T-cell (primary cell): ENCODE data around the gene NFIC. TPM values are rescaled to one million over a fixed set of nuclear protein-coding genes. Genes with fewer than 3 reads are reported as not detected.

Source experiments
- ATAC-seq, 4 experiments: fragments of 200-7000 bp in 3 of 4; fragments of 150-1000 bp in 1 of 4; cut with Tn5 transposase; replicated peaks in 1 of 4; 1 replicate in 3 of 4; 2 replicates in 1 of 4; pipeline ENCODE4 v1.10.0; 2021; ENCODE audit warnings: moderate library complexity in 3 of 4, mild to moderate bottlenecking in 2 of 4, moderate number of reproducible peaks in 1 of 4
- CTCF ChIA-PET, 2 donors: fragments of 300-600 bp; sonication (Branson Sonifier 250); formaldehyde crosslinking; loops; one replicate each; lab custom pipeline; 2022; ENCODE audit warnings: antibody characterized with exemption in 2 of 2; lab: Charles Lee
- POLR2A ChIA-PET, 2 donors: fragments of 300-600 bp; sonication (Branson Sonifier 250); formaldehyde crosslinking; loops; one replicate each; lab custom pipeline; 2022; ENCODE audit warnings: antibody characterized with exemption in 2 of 2; lab: Charles Lee
- DNase-seq, 35 experiments: peaks; one replicate each; pipeline versions ENCODE4 v3.0.0 to v3.0.0-alpha.2; 2013 to 2023
- H3K27ac ChIP-seq: one replicate; pipeline ENCODE4 v1.5.1; 2013; ENCODE audit warnings: low read length
- H3K27me3 ChIP-seq, 2 experiments: replicated peaks in 1 of 2; 1 replicate in 1 of 2; 2 replicates in 1 of 2; pipeline versions ENCODE4 v1.6.1 to v1.7.0; 2013; ENCODE audit warnings: low read length in 1 of 2, mixed read lengths in 1 of 2; ENCODE audit not compliant: control insufficient read depth in 2 of 2, insufficient read depth in 2 of 2; ENCODE audit errors: extremely low read depth in 1 of 2
- H3K36me3 ChIP-seq, 2 donors: 1 replicate in 1 of 2; 2 replicates in 1 of 2; pipeline versions ENCODE4 v1.6.1 to v1.7.0; 2013; ENCODE audit warnings: low read length in 1 of 2; ENCODE audit not compliant: control insufficient read depth in 2 of 2, insufficient read depth in 1 of 2; ENCODE audit errors: extremely low read depth in 1 of 2
- H3K4me1 ChIP-seq, 2 experiments: 1 replicate in 1 of 2; 2 replicates in 1 of 2; pipeline versions ENCODE4 v1.6.1 to v1.7.0; 2013; ENCODE audit warnings: low read length in 2 of 2, mixed read lengths in 1 of 2; ENCODE audit not compliant: insufficient read depth in 2 of 2, control insufficient read depth in 1 of 2; ENCODE audit errors: extremely low read depth in 1 of 2
- H3K4me3 ChIP-seq, 2 donors: 1 replicate in 1 of 2; 2 replicates in 1 of 2; pipeline versions ENCODE4 v1.5.1 to v1.7.0; 2013; ENCODE audit warnings: mild to moderate bottlenecking in 2 of 2, low read length in 1 of 2, moderate library complexity in 1 of 2; ENCODE audit not compliant: control insufficient read depth in 1 of 2; ENCODE audit errors: extremely low read depth in 1 of 2
- H3K9me3 ChIP-seq: 2 replicates; pipeline ENCODE4 v1.7.0; 2013
- H3K27ac Mint-ChIP-seq, 2 donors: one replicate each; pipeline ENCODE4 v1.8.0; 2020 to 2021; ENCODE audit warnings: mild to moderate bottlenecking in 2 of 2, mixed read lengths in 2 of 2
- H3K27me3 Mint-ChIP-seq, 2 donors: one replicate each; pipeline ENCODE4 v1.8.0; 2021 to 2022; ENCODE audit warnings: mixed read lengths in 2 of 2
- H3K36me3 Mint-ChIP-seq: one replicate; pipeline ENCODE4 v1.8.0; 2021; ENCODE audit warnings: mixed read lengths
- H3K4me1 Mint-ChIP-seq, 3 donors: one replicate each; pipeline ENCODE4 v1.8.0; 2020 to 2022; ENCODE audit warnings: mixed read lengths in 3 of 3, mild to moderate bottlenecking in 1 of 3
- H3K4me3 Mint-ChIP-seq, 3 donors: one replicate each; pipeline ENCODE4 v1.8.0; 2020 to 2022; ENCODE audit warnings: mild to moderate bottlenecking in 3 of 3, mixed read lengths in 3 of 3, moderate library complexity in 3 of 3
- H3K9me3 Mint-ChIP-seq, 3 donors: one replicate each; pipeline ENCODE4 v1.8.0; 2020 to 2022; ENCODE audit warnings: mixed read lengths in 3 of 3
- WGBS: methylation state at CpG from one replicate; pipeline ENCODE4 v1.1.5; 2013; ENCODE audit warnings: missing lambda C conversion rate; ENCODE audit not compliant: insufficient coverage; 5-methylcytosine and 5-hydroxymethylcytosine counted together
- total RNA-seq, 35 experiments: library from RNA in 6 of 35; stranded (reverse) in 6 of 35; fragments of 120-200 nt in 1 of 35; gene quantifications; one replicate each; pipeline versions ENCODE4 v1.2.1 to v1.2.4 and lab custom pipeline; 2013 to 2026

NFIC gene
- total RNA-seq, 5 donors from 2014 or later (not counting 1 experiment from before 2014, with no cell fraction given) = 27.1 to 41.7 (median 37.2) TPM

- no peak overlapping the region for H3K27ac Mint-ChIP-seq
- CTCF ChIA-PET = no interaction called here
- DNase-seq (no peak), ATAC-seq (no peak)
- Histone ChIP-seq H3K9me3 (no peaks in the 10 kb centered on the region), H3K4me1 (no peaks in the 10 kb centered on the region), H3K36me3 (peaks cover 0 to 7% of the 10 kb centered on the region in 2 donors), H3K4me3 (no peak overlapping the region), H3K27me3 (no peaks in the 10 kb centered on the region), H3K27ac (no peak overlapping the region)
- H3K36me3 Mint-ChIP-seq = peaks cover 17% of the 10 kb centered on the region
- no peaks in the 10 kb centered on the region for H3K9me3 Mint-ChIP-seq
- no peak overlapping the region for H3K4me3 Mint-ChIP-seq
- POLR2A ChIA-PET = no interaction called here
- peaks cover 0 to 6% (median 3%) of the 10 kb centered on the region in 3 donors for H3K4me1 Mint-ChIP-seq
- no peaks in the 10 kb centered on the region for H3K27me3 Mint-ChIP-seq
- WGBS = 94% methylated on average over 43 of the region's 62 CpGs
These were observed 38.2 kb downstream of the NFIC start for GRCh38 chr19:3404324-3405260.

DNA sequence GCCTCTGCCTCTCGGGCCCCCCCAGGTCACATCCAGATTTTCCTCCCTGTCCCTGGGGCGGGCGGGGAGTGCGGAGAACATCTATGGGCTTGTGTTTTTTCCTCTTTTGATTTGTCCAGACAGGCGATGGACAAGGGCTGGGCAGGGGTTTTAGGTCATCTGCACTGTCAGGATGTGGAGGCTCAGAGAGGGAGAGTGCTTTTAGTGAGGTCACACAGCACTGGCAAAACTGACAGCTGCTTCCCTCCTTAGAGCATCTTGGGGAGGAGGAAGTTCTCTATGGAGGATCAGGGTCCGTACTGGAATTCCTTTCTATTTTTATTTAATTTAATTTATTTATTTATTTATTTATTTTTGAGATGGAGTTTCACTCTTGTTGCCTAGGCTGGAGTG is 38.9 kb downstream of the NFIC start:
- ATAC-seq (no peak), DNase-seq (no peak)
- Histone ChIP-seq H3K36me3 (peaks cover 0 to 7% of the 10 kb centered on the region in 2 donors), H3K27me3 (no peaks in the 10 kb centered on the region), H3K4me3 (no peak overlapping the region), H3K4me1 (no peaks in the 10 kb centered on the region), H3K9me3 (no peaks in the 10 kb centered on the region), H3K27ac (no peak overlapping the region)
- no peaks in the 10 kb centered on the region for H3K9me3 Mint-ChIP-seq
- peaks cover 17% of the 10 kb centered on the region for H3K36me3 Mint-ChIP-seq
- ChIA-PET CTCF (no interaction called here), POLR2A (no interaction called here)
- no peak overlapping the region for H3K27ac Mint-ChIP-seq
- peaks cover 0 to 6% (median 3%) of the 10 kb centered on the region in 3 donors for H3K4me1 Mint-ChIP-seq
- 100% methylated on average over 1 of the region's 6 CpGs for WGBS
- H3K4me3 Mint-ChIP-seq = no peak overlapping the region
- no peaks in the 10 kb centered on the region for H3K27me3 Mint-ChIP-seq

DNA sequence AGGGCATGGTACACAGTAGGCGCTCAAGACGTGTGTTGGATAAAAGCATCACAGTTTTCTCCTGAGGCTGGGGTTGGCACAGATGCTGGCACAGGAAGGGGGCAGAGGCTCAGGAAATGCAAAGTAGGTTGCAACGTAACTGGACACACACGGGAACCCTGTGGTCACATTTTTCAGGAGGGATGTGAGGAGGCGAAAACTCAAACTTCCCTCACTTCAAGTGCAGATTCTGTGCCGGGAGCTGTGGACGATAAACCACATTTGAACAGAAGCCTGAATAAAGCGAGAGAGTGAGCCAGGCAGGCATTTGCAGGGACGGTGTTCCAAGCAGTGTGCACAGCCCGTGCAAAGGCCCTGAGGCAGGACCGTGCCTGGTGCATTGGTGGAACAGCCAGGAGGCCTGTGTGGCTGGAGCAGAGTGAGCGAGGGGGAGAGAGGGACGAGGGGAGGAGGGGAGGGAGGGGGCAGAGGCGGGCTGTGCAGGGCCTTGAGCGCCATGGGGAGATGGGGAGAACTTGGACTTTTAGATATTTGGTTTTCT is 40.3 kb downstream of the NFIC start:
- Mint-ChIP-seq H3K9me3 (no peaks in the 10 kb centered on the region), H3K4me1 (peaks cover 0 to 6% (median 3%) of the 10 kb centered on the region in 3 donors), H3K27me3 (no peaks in the 10 kb centered on the region), H3K4me3 (no peak overlapping the region), H3K27ac (no peak overlapping the region), H3K36me3 (peaks cover 19% of the 10 kb centered on the region)
- Histone ChIP-seq H3K9me3 (no peaks in the 10 kb centered on the region), H3K36me3 (peaks cover 0 to 9% of the 10 kb centered on the region in 2 donors), H3K27me3 (no peaks in the 10 kb centered on the region), H3K27ac (no peak overlapping the region), H3K4me3 (no peak overlapping the region), H3K4me1 (no peaks in the 10 kb centered on the region)
- ChIA-PET CTCF (no interaction called here), POLR2A (no interaction called here)
- WGBS = 82% methylated on average over 11 of the region's 15 CpGs
- ATAC-seq (no peak), DNase-seq (no peak)

GRCh38 chr19:3407556-3408516 is 41.5 kb downstream of the NFIC start:
- H3K27me3 ChIP-seq = no peaks in the 10 kb centered on the region
- Mint-ChIP-seq H3K27me3 (no peaks in the 10 kb centered on the region), H3K36me3 (peaks cover 15% of the 10 kb centered on the region), H3K4me3 (no peak overlapping the region), H3K9me3 (no peaks in the 10 kb centered on the region), H3K27ac (peak overlapping the region in 1 of 2 donors; percentile 32), H3K4me1 (no peaks in the 10 kb centered on the region)
- no peak overlapping the region for H3K27ac ChIP-seq
- ATAC-seq (no peak), DNase-seq (no peak)
- WGBS = 94% methylated on average over 25 of the region's 27 CpGs
- no peak overlapping the region for H3K4me3 ChIP-seq
- peaks cover 0 to 12% of the 10 kb centered on the region in 2 donors for H3K36me3 ChIP-seq
- H3K4me1 ChIP-seq = no peaks in the 10 kb centered on the region
- ChIA-PET CTCF (interaction anchor here (0.5 kb wide), 2 partner anchors 86 to 1093 kb away, joined by 3 to 4 read pairs; no protein-coding TSS in a partner anchor), POLR2A (no interaction called here)
- no peaks in the 10 kb centered on the region for H3K9me3 ChIP-seq

DNA sequence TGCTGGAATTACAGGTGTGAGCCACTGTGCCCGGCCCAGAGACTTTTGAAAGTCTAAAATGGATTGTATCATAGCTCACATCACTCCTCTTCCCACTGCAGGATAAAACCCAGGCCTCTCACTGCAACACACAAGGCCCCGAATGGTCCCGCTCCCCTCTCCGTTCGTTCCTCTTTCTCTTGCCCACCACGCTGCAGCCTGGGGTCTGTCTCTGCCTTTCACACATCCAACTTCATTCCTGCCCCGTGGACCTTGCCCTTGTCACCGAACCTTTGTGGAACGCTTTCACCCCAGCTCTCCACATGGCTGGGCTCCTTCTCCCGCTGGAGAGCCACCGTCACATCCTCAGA is 42.6 kb downstream of the NFIC start:
- ChIA-PET POLR2A (no interaction called here), CTCF (no interaction called here)
- Mint-ChIP-seq H3K4me3 (no peak overlapping the region), H3K27me3 (no peaks in the 10 kb centered on the region), H3K27ac (no peak overlapping the region), H3K9me3 (no peaks in the 10 kb centered on the region), H3K4me1 (no peaks in the 10 kb centered on the region), H3K36me3 (peaks cover 15% of the 10 kb centered on the region)
- Histone ChIP-seq H3K27ac (no peak overlapping the region), H3K4me3 (no peak overlapping the region), H3K27me3 (no peaks in the 10 kb centered on the region), H3K36me3 (peaks cover 0 to 12% of the 10 kb centered on the region in 2 donors), H3K9me3 (no peaks in the 10 kb centered on the region), H3K4me1 (no peaks in the 10 kb centered on the region)
- 95% methylated on average over 11 of the region's 11 CpGs for WGBS
- DNase-seq (no peak), ATAC-seq (no peak)
